CD4-positive, CD25-positive, alpha-beta regulatory T cell (primary cell): ENCODE results near the gene PIGS. TPM values are rescaled to one million over a fixed set of nuclear protein-coding genes. Genes with fewer than 3 reads are reported as not detected.

Experiments used
- ATAC-seq, 2 donors: fragments of 150-1000 bp; cut with Tn5 transposase; one replicate each; pipeline ENCODE4 v1.10.0; 2021; ENCODE audit warnings: low read depth in 2 of 2, moderate number of reproducible peaks in 2 of 2, moderate library complexity in 1 of 2
- DNase-seq, 3 donors: peaks; one replicate each; pipeline versions ENCODE4 v3.0.0 to v3.0.0-alpha.2; 2012 to 2022; ENCODE audit warnings: mixed read lengths in 1 of 3
- H3K27ac ChIP-seq: one replicate; pipeline ENCODE4 v1.7.0; 2013; ENCODE audit warnings: mild to moderate bottlenecking, low read length; ENCODE audit not compliant: insufficient read depth, poor library complexity, severe bottlenecking
- H3K27me3 ChIP-seq: one replicate; pipeline ENCODE4 v1.7.0; 2013; ENCODE audit warnings: low read length; ENCODE audit not compliant: control insufficient read depth, insufficient read depth
- H3K36me3 ChIP-seq: one replicate; pipeline ENCODE4 v1.7.0; 2013; ENCODE audit warnings: mild to moderate bottlenecking, low read length, moderate library complexity; ENCODE audit not compliant: control insufficient read depth, insufficient read depth
- H3K4me1 ChIP-seq: 2 replicates; pipeline ENCODE4 v1.7.0; 2013; ENCODE audit warnings: mild to moderate bottlenecking, low read length; ENCODE audit not compliant: insufficient read depth, control insufficient read depth, poor library complexity, severe bottlenecking
- H3K4me3 ChIP-seq: one replicate; pipeline ENCODE4 v1.7.0; 2013; ENCODE audit warnings: low read depth, mild to moderate bottlenecking, low read length, moderate library complexity
- H3K9me3 ChIP-seq, 2 experiments: 1 replicate in 1 of 2; 2 replicates in 1 of 2; pipeline ENCODE4 v1.7.0; 2013; ENCODE audit warnings: low read length in 2 of 2, mild to moderate bottlenecking in 1 of 2, moderate library complexity in 1 of 2; ENCODE audit not compliant: control insufficient read depth in 2 of 2
- H3K27ac Mint-ChIP-seq, 3 donors: one replicate each; pipeline ENCODE4 v1.8.0; 2020 to 2022; ENCODE audit warnings: mild to moderate bottlenecking in 3 of 3, mixed read lengths in 3 of 3, moderate library complexity in 2 of 3
- H3K27me3 Mint-ChIP-seq: one replicate; pipeline ENCODE4 v1.8.0; 2022; ENCODE audit warnings: mild to moderate bottlenecking, mixed read lengths
- H3K36me3 Mint-ChIP-seq: one replicate; pipeline ENCODE4 v1.8.0; 2020; ENCODE audit warnings: mixed read lengths
- H3K4me1 Mint-ChIP-seq, 4 donors: one replicate each; pipeline ENCODE4 v1.8.0; 2020 to 2022; ENCODE audit warnings: mixed read lengths in 4 of 4, mild to moderate bottlenecking in 1 of 4
- H3K4me3 Mint-ChIP-seq, 4 donors: one replicate each; pipeline ENCODE4 v1.8.0; 2020 to 2022; ENCODE audit warnings: mild to moderate bottlenecking in 4 of 4, mixed read lengths in 4 of 4, moderate library complexity in 3 of 4
- H3K9me3 Mint-ChIP-seq, 7 donors: one replicate each; pipeline ENCODE4 v1.8.0; 2020 to 2022; ENCODE audit warnings: mixed read lengths in 7 of 7, mild to moderate bottlenecking in 3 of 7, moderate library complexity in 2 of 7
- polyA plus RNA-seq, 4 donors: library from polyadenylated mRNA; unstranded; fragments of 300-500 nt; fragmentation: Illumina TruSeq; gene quantifications; one replicate each; pipeline ENCODE4 v1.2.3, GENCODE V29; 2021
- total RNA-seq: library from RNA; stranded (reverse); gene quantifications from one replicate; pipeline ENCODE4 v1.2.3, GENCODE V29; 2022

PIGS gene
- total and polyA plus RNA-seq, 5 donors from 2014 or later, result 53.3 to 82.6 (median 67.1) TPM

- Histone ChIP-seq H3K9me3 (no peaks in the 10 kb centered on the region), H3K27me3 (no peaks in the 10 kb centered on the region), H3K36me3 (peaks cover 51% of the 10 kb centered on the region), H3K4me3 (peak overlapping the region; percentile 66), H3K27ac (peak overlapping the region; percentile 92), H3K4me1 (peaks cover 50% of the 10 kb centered on the region)
- Mint-ChIP-seq H3K27ac (peak overlapping the region; percentile 44 to 93 (median 47)), H3K36me3 (peaks cover 38% of the 10 kb centered on the region), H3K27me3 (no peaks in the 10 kb centered on the region), H3K4me1 (peaks cover 15 to 47% (median 39%) of the 10 kb centered on the region in 4 donors), H3K9me3 (no peaks in the 10 kb centered on the region), H3K4me3 (peak overlapping the region; percentile 83 to 95 (median 88))
- ATAC-seq (no peak), DNase-seq (no peak)
Observed at GRCh38 chr17:28553000-28553505, 18.3 kb downstream of the PIGS start.

GRCh38 chr17:28552176-28552999, 18.9 kb downstream of the PIGS start, which contains the start of gene UNC119:
Gene UNC119 (minus strand): TSS chr17:28552624. CDS start chr17:28552557, 67 bp downstream.
- Mint-ChIP-seq H3K9me3 (no peaks in the 10 kb centered on the region), H3K4me3 (peak within 1 kb of the TSS; percentile 90 to 95 (median 92)), H3K27me3 (no peaks in the 10 kb centered on the region), H3K4me1 (peaks cover 11 to 52% (median 40%) of the 10 kb centered on the region in 4 donors), H3K27ac (peak within 1 kb of the TSS; percentile 96 to 97 (median 96)), H3K36me3 (peaks cover 33% of the 10 kb centered on the region)
- Histone ChIP-seq H3K4me1 (peaks cover 56% of the 10 kb centered on the region), H3K36me3 (peaks cover 46% of the 10 kb centered on the region), H3K27ac (peak within 1 kb of the TSS; percentile 92), H3K4me3 (peak within 1 kb of the TSS; percentile 70), H3K27me3 (no peaks in the 10 kb centered on the region), H3K9me3 (no peaks in the 10 kb centered on the region)
- DNase-seq (peak; percentile 74 to 83 (median 75)), ATAC-seq (peak; percentile 80 to 84)

GRCh38 chr17:28551421-28552175, 19.7 kb downstream of the PIGS start:
- ATAC-seq (no peak), DNase-seq (peak in 1 of 3 donors; percentile 16)
- Mint-ChIP-seq H3K4me1 (peaks cover 7 to 53% (median 40%) of the 10 kb centered on the region in 4 donors), H3K27ac (peak overlapping the region; percentile 96 to 97 (median 96)), H3K27me3 (no peaks in the 10 kb centered on the region), H3K9me3 (no peaks in the 10 kb centered on the region), H3K4me3 (peak overlapping the region; percentile 86 to 95 (median 92)), H3K36me3 (peaks cover 27% of the 10 kb centered on the region)
- Histone ChIP-seq H3K4me1 (peaks cover 59% of the 10 kb centered on the region), H3K9me3 (no peaks in the 10 kb centered on the region), H3K27me3 (no peaks in the 10 kb centered on the region), H3K4me3 (peak overlapping the region; percentile 70), H3K36me3 (peaks cover 43% of the 10 kb centered on the region), H3K27ac (peak overlapping the region; percentile 92)

GRCh38 chr17:28550858-28551257, 20.5 kb downstream of the PIGS start:
- no peaks in the 10 kb centered on the region for H3K9me3 Mint-ChIP-seq
- Histone ChIP-seq H3K27me3 (no peaks in the 10 kb centered on the region), H3K4me3 (peak overlapping the region; percentile 70), H3K9me3 (no peaks in the 10 kb centered on the region), H3K36me3 (peaks cover 40% of the 10 kb centered on the region), H3K4me1 (peaks cover 59% of the 10 kb centered on the region), H3K27ac (peak overlapping the region; percentile 92)
- H3K36me3 Mint-ChIP-seq, result peaks cover 20% of the 10 kb centered on the region
- H3K4me3 Mint-ChIP-seq, result peak overlapping the region; percentile 86 to 95 (median 92)
- ATAC-seq (no peak), DNase-seq (no peak)
- H3K4me1 Mint-ChIP-seq, result peaks cover 7 to 56% (median 40%) of the 10 kb centered on the region in 4 donors
- no peaks in the 10 kb centered on the region for H3K27me3 Mint-ChIP-seq
- H3K27ac Mint-ChIP-seq, result peak overlapping the region; percentile 71 to 97 (median 96)

GRCh38 chr17:28549236-28550132, 21.8 kb downstream of the PIGS start:
- Mint-ChIP-seq H3K4me3 (peak overlapping the region; percentile 57 to 86 (median 78)), H3K9me3 (no peaks in the 10 kb centered on the region), H3K36me3 (peaks cover 17% of the 10 kb centered on the region), H3K27ac (peak overlapping the region; percentile 96 to 97 (median 97)), H3K4me1 (peaks cover 7 to 59% (median 43%) of the 10 kb centered on the region in 4 donors), H3K27me3 (no peaks in the 10 kb centered on the region)
- peak overlapping the region; percentile 92 for H3K27ac ChIP-seq
- ATAC-seq (peak; percentile 67 to 73), DNase-seq (peak; percentile 49 to 87 (median 68))
- no peaks in the 10 kb centered on the region for H3K27me3 ChIP-seq
- H3K4me1 ChIP-seq, result peaks cover 59% of the 10 kb centered on the region
- peaks cover 27% of the 10 kb centered on the region for H3K36me3 ChIP-seq
- no peak overlapping the region for H3K4me3 ChIP-seq
- no peaks in the 10 kb centered on the region for H3K9me3 ChIP-seq

GRCh38 chr17:28548417-28549130, 22.8 kb downstream of the PIGS start:
- Mint-ChIP-seq H3K27ac (peak overlapping the region; percentile 96 to 97 (median 97)), H3K36me3 (peaks cover 8% of the 10 kb centered on the region), H3K27me3 (no peaks in the 10 kb centered on the region), H3K9me3 (no peaks in the 10 kb centered on the region), H3K4me1 (peaks cover 7 to 57% (median 43%) of the 10 kb centered on the region in 4 donors), H3K4me3 (peak overlapping the region; percentile 43 to 86 (median 52))
- DNase-seq (no peak), ATAC-seq (no peak)
- no peak overlapping the region for H3K4me3 ChIP-seq
- no peaks in the 10 kb centered on the region for H3K9me3 ChIP-seq
- H3K27me3 ChIP-seq, result no peaks in the 10 kb centered on the region
- peaks cover 59% of the 10 kb centered on the region for H3K4me1 ChIP-seq
- H3K36me3 ChIP-seq, result peaks cover 18% of the 10 kb centered on the region
- H3K27ac ChIP-seq, result peak overlapping the region; percentile 92
